Thyroid gland (tissue), 4 donors: Measurements from ENCODE around the gene XRRA1.

Experiments
- CTCF ChIP-seq, 6 experiments: fragments of 200-600 bp in 3 of 6; fragments of 450-650 bp in 3 of 6; sonication (generic) in 3 of 6; IDR thresholded peaks; one replicate each; pipeline ENCODE4 v1.5.1; 2016 to 2019; ENCODE audit warnings: antibody characterized with exemption in 6 of 6, mild to moderate bottlenecking in 2 of 6, inconsistent platforms in 1 of 6, moderate library complexity in 1 of 6
- POLR2A ChIP-seq, 2 donors: fragments of 450-650 bp; IDR thresholded peaks; one replicate each; pipeline ENCODE4 v1.6.1; 2017; ENCODE audit warnings: antibody characterized with exemption in 2 of 2, mild to moderate bottlenecking in 2 of 2, moderate library complexity in 1 of 2

- no peak for TF ChIP-seq CTCF (IDR thresholded peaks at IDR 0.05)
- no peak for TF ChIP-seq POLR2A (IDR thresholded peaks at IDR 0.05)
Observed at GRCh38 chr11:74842967-74843366, 105.9 kb downstream of the XRRA1 start.
